HG03280 (cell line): ENCODE results near the gene DENND11.

Source experiments
- ATAC-seq: cut with Tn5 transposase; IDR thresholded peaks from one replicate; pipeline ENCODE4 v1.9.1; 2021; ENCODE audit warnings: mild to moderate bottlenecking, moderate library complexity; ENCODE audit not compliant: unreplicated experiment

The DENND11 gene, protein sequence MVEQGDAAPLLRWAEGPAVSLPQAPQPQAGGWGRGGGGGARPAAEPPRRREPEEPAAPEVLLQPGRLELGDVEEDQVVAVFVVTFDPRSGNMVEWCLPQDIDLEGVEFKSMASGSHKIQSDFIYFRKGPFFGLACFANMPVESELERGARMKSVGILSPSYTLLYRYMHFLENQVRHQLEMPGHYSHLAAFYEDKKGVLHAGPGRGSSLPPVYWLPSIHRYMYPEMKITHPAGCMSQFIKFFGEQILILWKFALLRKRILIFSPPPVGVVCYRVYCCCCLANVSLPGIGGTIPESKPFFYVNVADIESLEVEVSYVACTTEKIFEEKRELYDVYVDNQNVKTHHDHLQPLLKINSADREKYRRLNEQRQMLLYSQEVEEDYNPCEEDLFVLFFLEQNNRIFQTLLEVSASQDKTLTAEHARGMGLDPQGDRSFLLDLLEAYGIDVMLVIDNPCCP

DNA sequence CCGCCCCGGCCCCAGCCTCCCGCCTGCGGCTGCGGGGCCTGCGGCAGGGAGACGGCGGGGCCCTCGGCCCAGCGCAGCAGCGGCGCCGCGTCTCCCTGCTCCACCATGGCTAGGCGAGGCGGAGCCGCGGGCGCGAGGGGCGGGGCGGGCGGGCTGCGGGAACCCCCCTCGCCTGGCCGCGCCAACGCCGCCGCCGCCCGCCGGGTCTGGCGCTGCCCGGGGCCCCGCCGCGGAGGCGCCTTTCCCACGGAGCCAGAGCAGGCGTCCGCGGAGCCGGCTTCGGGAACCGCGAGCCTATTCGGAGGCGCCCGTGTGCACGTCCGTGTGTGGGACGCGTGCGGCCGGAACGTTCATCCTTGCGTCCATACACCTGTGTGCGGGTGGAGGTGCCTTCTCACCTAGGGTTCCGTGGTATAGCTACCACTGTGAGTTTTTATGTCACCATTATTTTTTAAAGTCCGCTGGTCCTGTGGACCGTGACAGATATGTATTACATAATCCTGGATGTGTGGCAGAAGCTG lies at the start of gene DENND11:
Gene DENND11 (minus strand): TSS at position 120 of the 521 bp plus-strand sequence. CDS start 13 bp downstream, at position 107.
- peak; percentile 70 for ATAC-seq

DNA sequence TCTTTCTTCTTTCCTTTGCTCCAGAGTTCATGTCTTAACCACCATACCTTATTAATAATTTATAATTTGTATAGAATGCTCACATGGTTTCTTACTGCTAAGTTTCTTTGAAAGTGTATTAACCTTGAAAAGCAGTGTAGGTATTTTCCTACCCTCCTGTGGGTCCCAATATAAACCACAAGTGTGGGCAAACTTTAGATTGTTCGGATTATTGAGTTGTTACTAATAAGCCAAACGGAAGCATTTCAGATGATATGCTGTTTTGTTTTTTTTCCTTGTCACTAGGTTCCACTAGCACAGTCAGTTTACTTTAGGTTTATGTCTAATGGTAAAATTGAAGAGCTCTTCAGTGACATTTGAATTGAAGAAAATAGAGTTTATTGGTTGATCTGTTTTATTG lies 46.4 kb upstream of the DENND11 start:
- no peak for ATAC-seq

DNA sequence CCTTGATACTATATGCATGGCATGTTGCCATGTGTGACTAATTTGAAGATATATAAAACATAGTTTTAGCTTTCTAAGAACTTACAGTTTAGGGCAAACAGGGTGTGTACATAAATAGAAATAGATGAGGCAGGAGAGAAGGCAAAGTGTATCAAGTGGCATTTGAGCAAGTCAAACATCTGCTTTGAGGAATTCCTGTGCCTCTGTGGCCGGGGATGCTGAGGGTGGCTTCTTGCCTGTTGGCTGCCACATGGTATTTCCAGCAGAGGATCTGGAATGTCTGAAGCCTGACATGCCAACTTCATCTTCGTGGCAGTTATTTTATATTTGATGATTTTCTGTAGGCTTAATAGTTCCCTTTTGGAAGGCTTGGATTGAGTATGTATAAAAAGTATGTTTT lies 42.2 kb upstream of the DENND11 start:
- no peak for ATAC-seq

DNA sequence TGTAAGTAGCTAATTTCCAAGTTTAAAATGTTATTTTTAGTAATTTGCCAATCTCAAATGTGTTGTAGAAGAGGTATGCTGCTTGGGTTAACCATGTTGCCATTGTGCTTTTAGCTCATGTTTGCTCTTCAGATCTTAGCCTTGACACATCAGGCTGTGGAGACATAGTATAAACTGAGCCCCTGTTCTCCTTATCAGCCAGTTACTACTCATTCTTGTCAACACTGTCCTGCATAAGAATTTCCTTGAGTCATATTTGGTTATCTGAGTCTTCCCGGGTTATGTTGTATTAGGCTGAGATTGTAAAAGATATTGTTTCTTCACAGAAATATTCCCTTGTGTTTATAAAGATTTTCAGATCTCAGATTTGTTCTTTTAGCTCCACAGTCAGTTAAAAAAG lies 40.3 kb upstream of the DENND11 start:
- ATAC-seq: no peak

DNA sequence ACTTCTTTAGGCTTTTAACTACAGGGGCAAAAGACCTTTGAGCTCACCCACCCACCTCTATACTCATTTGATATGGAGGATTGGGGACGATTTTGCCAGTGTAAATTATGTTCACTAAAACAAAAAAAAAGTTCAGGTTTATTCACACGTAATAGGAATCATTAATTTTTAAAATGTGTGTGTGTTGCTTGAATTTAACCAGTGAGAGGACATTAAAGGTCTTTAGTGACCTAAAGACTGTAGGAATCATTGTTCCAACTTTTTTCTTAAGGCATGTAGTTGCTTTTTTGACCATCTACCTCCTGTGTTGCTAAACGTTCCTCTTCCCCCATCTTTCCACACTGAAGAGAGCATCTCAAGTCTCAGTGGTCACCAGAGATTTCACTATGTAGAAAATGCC lies 37.3 kb upstream of the DENND11 start:
- ATAC-seq: no peak

DNA sequence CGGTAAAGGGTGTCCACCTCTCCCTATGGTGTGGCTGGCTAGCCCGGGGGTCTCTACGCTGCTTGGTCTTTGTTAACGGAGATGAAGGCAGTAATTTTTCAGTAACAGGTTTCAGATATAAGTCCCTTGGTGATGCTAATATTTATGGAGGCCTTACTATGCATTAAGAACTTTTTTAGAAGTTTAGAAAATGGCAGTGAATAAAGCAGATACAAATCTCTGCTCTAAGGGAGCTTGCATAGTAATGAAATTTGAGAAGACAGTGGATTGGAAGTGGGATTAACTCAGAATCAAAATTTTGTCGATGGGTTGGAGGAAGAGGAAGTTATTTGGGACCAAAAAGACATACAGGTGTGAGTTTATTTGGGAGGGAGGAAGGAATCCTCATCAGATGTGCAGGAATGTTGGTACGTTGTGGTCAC lies 36.6 kb upstream of the DENND11 start:
- ATAC-seq: no peak

DNA sequence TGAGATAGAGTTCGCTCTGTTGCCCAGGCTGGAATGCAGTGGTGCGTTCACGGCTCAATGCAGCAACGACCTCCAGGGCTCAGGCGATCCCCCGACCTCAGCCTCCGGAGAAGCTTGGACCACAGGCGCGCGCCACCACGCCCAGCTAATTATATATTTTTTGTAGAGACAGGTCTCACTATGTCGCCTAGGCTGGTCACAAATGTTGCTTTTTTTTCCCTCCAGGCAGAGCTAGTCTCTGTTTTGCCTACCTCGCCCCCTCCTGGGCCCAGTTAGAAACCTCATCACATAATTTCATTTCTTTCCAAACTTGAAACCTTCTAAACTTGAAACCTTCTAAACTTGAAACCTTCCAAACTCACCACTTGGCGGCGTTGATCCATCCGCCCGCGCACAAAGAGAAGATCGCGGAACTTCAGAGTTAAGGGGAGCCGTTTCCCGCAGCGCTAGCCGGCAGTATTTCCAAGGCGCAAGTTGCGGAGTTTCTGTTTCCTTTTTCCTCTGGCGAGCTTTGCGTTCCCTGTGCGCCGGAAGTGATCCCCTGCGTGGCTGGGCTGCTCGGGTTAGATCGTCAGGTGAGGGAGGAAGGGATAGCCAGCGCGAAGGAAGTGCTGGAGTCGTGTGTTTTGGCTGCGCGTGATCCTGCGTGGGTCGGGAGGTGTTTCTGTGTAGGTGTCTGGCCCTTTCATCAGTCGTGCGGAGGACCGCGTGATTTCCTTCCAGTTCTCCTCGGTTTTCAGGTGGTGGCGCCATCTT lies 36.0 kb upstream of the DENND11 start, which contains the start of gene SSBP1:
Gene SSBP1 (plus strand): TSS at position 523 of the 756 bp plus-strand sequence. CDS start 809 bp downstream, outside the sequence.
- peak; percentile 88 for ATAC-seq

DNA sequence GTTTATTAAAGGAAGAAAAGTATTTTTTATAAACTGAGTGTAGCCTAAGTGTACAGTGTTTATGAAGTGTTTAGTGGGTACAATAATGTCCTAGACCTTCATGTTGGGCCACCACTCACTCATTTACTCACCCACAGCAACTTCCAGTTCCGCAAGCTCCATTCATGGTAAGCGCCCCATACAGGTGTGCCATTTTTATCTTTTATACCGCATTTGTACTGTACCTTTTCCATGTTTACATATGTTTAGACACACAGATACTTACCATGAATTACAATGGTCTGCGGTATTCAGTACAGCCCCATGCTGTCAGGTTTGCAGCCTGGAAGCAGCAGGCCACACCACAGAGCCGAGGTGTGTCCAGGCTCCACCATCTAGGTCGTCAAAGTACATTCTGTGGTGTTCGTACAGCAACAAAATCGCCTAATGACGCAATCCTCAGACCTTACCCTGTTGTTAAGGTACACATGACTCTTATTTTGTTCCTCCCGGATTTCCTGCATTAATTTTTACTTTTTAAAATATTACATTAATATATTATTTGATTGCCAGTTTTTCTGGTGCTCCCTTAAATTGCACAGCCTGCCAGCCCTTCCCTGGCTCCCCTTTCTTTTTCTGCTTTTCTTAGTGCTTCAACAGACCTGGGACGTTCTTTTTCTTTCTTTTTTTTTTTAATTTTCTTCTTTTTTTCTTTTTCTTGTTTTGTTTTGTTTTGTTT lies 35.3 kb upstream of the DENND11 start:
- no peak for ATAC-seq

DNA sequence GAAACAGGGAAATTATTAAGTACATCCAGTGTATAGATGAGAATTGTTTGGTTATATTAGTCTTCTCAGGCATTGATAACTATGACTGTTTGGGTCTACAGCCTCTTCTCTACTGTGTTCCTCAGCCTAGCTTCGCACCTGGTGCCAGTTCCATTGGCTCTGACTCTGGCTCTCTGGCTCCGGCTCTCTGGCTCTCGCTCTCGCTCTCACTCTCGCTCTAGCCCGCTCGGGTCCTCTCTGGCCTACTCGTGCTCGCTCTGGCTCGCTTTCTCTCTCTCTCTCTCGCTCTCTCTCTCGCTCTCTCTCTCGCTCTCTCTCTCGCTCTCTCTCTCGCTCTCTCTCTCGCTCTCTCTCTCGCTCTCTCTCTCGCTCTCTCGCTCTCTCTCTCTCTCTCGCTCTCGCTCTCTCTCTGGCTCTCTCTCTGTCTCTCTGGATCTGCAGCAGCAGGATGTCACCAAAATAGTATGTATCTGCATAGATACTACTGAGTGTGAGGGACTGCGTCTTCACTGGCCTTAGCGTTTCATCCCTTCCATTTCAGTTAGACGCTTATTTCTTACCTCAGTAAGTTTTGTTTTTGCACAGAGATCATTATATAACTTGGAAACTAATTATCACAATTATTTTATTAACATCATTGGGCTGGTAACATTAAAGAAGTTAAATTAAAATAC lies 29.6 kb upstream of the DENND11 start:
- ATAC-seq: no peak

DNA sequence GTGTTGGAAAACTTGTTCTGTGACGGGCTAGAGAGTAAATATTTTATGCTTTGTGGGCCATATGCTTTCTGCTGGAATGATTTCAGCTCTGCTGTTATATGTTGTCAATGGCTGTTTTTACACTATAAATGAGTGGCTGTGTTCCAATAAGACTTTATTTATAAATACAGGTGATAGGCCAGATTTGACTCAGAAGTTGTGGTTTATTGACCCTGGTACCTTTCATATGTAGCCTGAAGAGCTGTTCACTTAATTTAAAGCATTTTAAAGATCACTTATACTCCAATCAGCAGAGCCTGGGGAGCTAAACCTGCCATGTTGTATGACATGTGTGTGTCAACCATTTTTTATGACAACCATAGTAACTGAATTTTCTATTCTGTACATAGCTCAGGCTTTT lies 27.1 kb upstream of the DENND11 start:
- no peak for ATAC-seq

DNA sequence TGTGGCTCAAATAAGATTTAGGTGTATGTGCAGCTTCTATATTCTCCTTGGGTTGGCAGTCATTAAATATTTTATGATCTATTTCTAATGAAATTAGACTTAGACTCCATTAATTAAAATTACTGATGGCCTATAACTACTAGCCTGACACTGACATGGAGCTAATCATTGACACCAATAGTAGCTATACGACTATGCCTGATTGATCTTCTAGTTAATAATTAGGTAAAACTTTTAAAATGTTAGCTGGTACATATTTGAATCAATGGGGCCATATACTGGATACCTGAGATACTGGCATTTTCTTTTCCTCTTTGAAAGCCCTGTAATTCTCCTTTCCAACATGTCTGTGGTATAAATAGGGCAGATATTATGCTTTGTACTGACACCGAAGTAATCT lies 20.6 kb upstream of the DENND11 start:
- ATAC-seq: no peak

DNA sequence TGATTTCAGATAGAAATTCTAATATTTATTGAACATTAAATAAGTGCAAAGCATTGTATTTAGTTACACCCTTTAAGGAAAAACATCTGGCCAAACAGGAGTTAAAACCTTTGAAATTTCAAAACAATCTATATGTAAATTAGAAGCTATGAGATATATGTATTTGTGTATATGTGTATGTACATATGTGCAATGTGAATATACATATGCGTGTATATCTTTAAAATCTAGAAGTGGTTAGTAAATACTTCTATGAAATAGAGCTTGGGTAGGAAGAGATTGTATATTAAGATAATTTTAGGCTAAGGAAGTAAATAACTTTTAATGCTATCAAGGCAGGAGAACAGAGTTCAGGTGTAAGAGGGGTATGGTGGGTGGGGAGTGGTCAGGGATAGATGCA lies 15.5 kb upstream of the DENND11 start:
- no peak for ATAC-seq

DNA sequence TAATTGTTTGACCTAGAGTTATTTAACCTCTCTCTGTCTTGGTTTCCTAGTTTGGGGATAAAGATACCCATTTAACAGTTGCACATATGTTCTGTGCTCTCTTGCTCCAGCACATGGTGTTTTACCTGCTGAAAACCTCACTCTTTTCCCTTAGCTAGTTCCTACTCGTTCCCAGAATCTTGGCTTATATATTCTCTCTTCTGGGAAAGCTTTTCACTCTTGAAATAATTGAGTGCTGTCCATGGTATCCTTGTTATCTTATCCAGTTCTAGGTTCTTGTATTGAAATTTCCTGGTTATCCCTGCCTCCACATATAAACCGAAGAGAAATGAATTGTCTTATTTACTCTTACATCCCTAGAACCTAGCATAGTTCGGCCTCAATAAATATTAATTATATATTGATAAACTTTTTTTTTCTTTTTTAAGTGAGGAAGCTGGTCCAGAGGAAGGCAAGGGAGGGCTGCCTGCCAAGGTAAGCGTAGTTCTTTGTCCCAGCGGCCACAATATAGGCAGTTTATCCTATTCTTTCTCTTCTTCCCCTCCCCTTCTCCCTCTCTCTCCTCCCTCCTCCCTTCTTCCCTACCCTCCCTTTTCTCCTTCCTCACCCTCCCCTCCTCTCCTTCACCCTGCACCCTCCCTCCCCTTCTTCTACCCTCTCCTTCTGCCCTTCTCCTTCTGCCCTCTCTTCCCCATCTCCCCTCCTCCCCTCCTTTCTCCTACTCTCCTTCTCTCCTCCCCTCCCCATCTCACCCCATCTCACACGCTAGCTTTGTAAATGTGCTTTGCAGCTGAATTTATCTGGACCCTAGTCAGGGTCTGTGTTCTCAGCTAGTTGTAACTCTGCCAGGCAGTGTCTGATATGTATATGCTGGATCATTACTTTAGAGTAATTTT lies 14.1 kb upstream of the DENND11 start:
- no peak for ATAC-seq

DNA sequence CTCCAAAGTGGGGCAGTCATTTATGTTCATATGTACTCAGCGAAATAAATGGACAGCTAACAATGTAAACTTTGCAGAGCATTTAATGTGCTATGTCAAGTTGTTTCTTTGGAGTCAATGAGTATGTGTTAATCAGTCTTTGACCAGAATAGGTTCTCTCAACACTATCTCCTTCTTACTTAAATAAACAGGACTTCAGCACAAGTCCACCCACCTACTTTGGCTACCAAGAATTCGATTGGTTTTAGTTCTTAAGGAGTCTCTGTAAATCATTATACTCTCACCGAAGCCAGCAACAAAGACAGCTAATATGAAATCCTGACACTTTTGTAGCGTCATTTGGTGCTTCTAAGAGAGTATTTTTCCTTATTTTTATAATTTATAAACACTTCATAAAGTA lies 13.1 kb upstream of the DENND11 start:
- no peak for ATAC-seq

DNA sequence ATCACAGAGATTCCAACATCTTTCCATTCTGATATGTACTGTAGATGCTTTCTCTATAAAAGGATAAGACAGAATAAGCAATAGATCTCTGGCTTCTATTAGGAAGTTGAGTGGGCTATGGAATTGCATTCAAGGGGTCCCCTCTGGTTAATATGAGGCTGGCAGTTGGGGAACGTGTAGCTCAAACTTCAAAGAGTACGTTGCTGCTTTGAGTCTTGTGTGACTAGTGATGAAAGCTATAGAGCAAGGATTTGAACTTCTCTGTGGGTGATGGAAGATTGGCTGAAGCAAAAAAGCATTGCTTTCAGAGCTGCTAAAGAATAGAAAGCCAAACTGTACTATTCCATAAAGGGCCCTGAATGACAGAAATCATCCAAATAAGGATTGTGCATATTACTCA lies 12.6 kb upstream of the DENND11 start:
- no peak for ATAC-seq

DNA sequence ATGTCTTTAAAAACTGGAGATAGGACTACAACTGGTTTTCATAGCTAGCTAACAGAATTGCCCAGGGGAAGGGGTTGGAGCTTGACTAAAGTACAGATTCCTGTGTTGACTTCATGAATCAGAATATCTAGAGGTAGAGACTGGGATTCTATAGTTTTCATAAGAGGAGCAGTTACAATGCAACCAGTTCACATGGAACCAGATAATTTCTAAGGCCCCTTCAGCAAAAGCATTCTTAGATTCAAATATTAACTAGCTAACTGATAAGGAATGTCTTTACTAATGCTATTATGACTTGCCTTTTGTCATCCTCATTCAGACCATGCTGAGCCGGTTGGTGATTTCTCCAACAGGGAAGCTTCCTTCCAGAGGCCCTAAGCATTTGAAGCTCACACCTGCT lies 11.9 kb upstream of the DENND11 start:
- no peak for ATAC-seq

DNA sequence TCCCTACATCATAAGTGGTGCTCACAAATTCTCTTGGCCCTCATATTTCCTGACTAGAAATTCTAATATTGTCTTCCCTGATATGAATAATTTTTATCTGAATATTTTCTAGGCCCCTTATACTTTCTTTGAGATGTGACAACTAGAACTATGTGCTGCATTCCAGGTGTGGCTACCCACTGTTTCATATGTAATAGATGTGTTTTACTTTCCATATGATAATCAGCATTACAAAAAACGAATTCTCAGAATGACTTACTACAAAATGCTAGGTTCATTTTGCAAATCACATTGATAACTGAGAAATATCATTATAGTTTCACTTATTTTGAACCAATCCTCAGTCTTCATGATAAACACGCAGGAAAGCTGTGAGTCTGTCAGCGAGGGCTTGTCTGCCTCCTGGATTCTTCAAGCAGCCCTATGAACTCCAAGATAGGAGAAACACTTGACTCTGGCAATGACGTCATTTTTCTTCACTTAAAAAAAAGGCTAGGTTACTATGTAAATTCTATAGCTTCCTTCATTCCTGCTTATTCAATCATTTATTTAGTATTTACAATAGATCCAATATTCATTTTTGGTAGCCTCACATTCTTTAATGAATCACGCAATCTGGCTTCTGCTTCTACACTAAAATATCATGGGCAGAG lies 10.8 kb upstream of the DENND11 start:
- ATAC-seq: no peak

DNA sequence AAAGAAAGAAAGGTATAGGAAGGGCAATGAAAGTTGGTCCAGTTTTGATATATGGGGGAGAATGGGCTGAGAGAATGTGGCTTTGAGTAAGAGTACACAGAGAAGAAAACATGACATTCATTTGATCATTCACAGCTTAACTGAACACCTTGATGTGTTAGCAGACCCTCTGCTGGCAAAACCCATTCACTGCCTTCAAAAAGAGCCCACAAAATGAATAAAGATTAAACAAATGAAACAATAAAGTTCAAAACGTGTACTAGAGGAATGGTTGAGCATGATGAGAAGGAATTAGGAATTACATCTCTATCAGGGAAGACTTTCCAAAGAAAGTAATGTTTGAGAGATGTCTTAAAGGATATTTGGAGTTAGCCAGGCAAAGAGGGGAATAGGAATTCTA lies 8.3 kb upstream of the DENND11 start:
- no peak for ATAC-seq

DNA sequence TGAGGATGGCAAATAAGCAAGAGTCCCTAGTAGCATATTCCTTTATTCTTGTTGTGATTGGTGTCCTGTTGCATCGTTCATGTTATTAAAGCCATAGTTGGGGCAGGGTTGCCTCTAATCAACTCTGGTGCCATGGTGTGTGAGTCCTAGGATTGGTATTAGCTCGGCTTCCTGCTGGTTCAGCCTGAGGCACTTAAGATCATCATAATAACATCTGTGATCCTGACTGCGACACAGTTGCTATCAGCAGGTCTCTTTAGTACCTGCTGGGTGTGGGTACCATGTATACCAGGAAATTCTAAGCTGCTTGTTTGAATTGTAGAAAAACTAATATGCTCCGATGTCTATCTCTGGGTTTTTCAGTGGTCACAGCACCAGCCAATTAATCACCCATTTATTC lies 7.8 kb upstream of the DENND11 start:
- ATAC-seq: no peak
